ENCODE measurements around the gene MAST4. TPM values are rescaled to one million over a fixed set of nuclear protein-coding genes. Genes with fewer than 3 reads are reported as not detected.

Gene MAST4
- total and polyA plus RNA-seq, 2 of the 13 experiments (the other 11 are each of a cell fraction or from before 2014, with no cell fraction given): 3.4 to 3.7 TPM

- TF ChIP-seq ZBTB34 (CRISPR knock-in tag; IDR thresholded peaks at IDR 0.05): no peak
- TF ChIP-seq TIGD3 (CRISPR knock-in tag; IDR thresholded peaks at IDR 0.05; ENCODE audit: borderline replicate concordance): no peak
- TF ChIP-seq MXI1 (IDR thresholded peaks at IDR 0.05; ENCODE audit: borderline replicate concordance, low read depth, low read length): 0 out of 3 replicates have a peak, but pooled peaks have one; percentile 15
- TF ChIP-seq KDM5A (IDR thresholded peaks at IDR 0.05; ENCODE audit: borderline replicate concordance, low read length): no peak
- TF ChIP-seq ZBTB7B (CRISPR knock-in tag; IDR thresholded peaks at IDR 0.05): no peak
- TF ChIP-seq TEAD3 (CRISPR knock-in tag; optimal IDR thresholded peaks at IDR 0.05; ENCODE audit: borderline replicate concordance): peak; percentile 8
- TF ChIP-seq ZFY (CRISPR knock-in tag; IDR thresholded peaks at IDR 0.05): no peak
- TF ChIP-seq GABPA (IDR thresholded peaks at IDR 0.05; ENCODE audit: low read depth, low read length): no peak
- TF ChIP-seq GABPA (CRISPR knock-in tag; IDR thresholded peaks at IDR 0.05; ENCODE audit: low read depth): no peak
- peak; percentile 76 for TF ChIP-seq RAD21 (CRISPR knock-in tag; IDR thresholded peaks at IDR 0.05)
- no peak for TF ChIP-seq TAF1 (CRISPR knock-in tag; IDR thresholded peaks at IDR 0.05)
- 0 out of 4 replicates have a peak, but pooled peaks of 1 of the 2 experiments have one; percentile 9 for TF ChIP-seq HMGXB4 (CRISPR knock-in tag; IDR thresholded peaks at IDR 0.05; ENCODE audit: borderline replicate concordance in 1 of 2, low read depth in 1 of 2)
- TF ChIP-seq MAFG (CRISPR knock-in tag; IDR thresholded peaks at IDR 0.05): no peak
- no peak for TF ChIP-seq ZBTB3 (CRISPR knock-in tag; IDR thresholded peaks at IDR 0.05; ENCODE audit: borderline replicate concordance, low read depth)
- 0 out of 2 replicates have a peak, but pooled peaks have one; percentile 24 for TF ChIP-seq SALL1 (CRISPR knock-in tag; IDR thresholded peaks at IDR 0.05)
- TF ChIP-seq SMYD3 (CRISPR knock-in tag; IDR thresholded peaks at IDR 0.05): no peak
- TF ChIP-seq PRDM4 (CRISPR knock-in tag; IDR thresholded peaks at IDR 0.05; ENCODE audit: borderline replicate concordance): no peak
- TF ChIP-seq WIZ (CRISPR knock-in tag; IDR thresholded peaks at IDR 0.05): no peak
- no peak for TF ChIP-seq E2F1 (CRISPR knock-in tag; IDR thresholded peaks at IDR 0.05)
- TF ChIP-seq RFXAP (CRISPR knock-in tag; IDR thresholded peaks at IDR 0.05; ENCODE audit: borderline replicate concordance): no peak
Observed at GRCh38 chr5:67209141-67209771, 613.1 kb downstream of the MAST4 start (continued).

Measured in HepG2 (cell line).